Transverse colon (tissue), 3 donors: ENCODE measurements around the gene CCL27.

Source experiments
- POLR2A ChIP-seq: fragments of 450-650 bp; IDR thresholded peaks from one replicate; pipeline ENCODE4 v1.6.1; 2016; ENCODE audit warnings: antibody characterized with exemption, mild to moderate bottlenecking, moderate library complexity
- TF ChIP-seq, protein P1 (sequence below), 5 experiments: fragments of 200-600 bp in 3 of 5; fragments of 450-650 bp in 2 of 5; sonication (generic) in 3 of 5; IDR thresholded peaks; 1 replicate in 2 of 5; 2 replicates in 3 of 5; pipeline ENCODE4 v1.5.1; 2016 to 2017; ENCODE audit warnings: antibody characterized with exemption in 5 of 5, inconsistent platforms in 3 of 5, mild to moderate bottlenecking in 2 of 5, moderate library complexity in 1 of 5

DNA sequence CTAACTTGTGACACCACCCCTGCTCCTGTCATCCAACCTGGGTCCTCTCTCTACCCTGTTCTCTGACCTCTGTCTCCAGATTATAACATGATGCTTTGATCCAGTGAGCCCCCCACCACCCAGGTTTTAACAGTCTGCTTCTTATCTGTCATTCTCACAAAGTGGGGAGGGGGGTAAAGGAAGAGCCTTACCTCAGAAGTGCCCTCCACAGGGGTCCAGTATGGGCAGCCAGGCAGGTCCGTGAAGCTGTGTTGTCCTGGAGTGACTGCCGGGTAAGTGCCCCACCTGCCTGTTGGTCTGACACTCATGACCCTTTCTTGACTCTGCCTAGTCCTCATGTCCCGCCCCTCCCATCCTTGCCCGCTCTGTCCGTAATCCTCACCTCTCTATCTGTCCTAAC lies 7.1 kb downstream of the CCL27 start:
- TF ChIP-seq, protein P1, sequence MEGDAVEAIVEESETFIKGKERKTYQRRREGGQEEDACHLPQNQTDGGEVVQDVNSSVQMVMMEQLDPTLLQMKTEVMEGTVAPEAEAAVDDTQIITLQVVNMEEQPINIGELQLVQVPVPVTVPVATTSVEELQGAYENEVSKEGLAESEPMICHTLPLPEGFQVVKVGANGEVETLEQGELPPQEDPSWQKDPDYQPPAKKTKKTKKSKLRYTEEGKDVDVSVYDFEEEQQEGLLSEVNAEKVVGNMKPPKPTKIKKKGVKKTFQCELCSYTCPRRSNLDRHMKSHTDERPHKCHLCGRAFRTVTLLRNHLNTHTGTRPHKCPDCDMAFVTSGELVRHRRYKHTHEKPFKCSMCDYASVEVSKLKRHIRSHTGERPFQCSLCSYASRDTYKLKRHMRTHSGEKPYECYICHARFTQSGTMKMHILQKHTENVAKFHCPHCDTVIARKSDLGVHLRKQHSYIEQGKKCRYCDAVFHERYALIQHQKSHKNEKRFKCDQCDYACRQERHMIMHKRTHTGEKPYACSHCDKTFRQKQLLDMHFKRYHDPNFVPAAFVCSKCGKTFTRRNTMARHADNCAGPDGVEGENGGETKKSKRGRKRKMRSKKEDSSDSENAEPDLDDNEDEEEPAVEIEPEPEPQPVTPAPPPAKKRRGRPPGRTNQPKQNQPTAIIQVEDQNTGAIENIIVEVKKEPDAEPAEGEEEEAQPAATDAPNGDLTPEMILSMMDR (IDR thresholded peaks at IDR 0.05): no peak
- TF ChIP-seq POLR2A: no peak
